Head of caudate nucleus (tissue), 42 donors: ENCODE measurements around the gene IL1F10.
"Not testable (repeated sequence)": the region's sequence is repeated elsewhere in the genome, so short reads cannot be mapped to it uniquely, and the experiment has no call there.

Experiments
- DNase-seq, 42 donors: peaks; one replicate each; pipeline versions ENCODE4 v3.0.0 to v3.0.0-alpha.2; 2020 to 2021; ENCODE audit warnings: mixed read lengths in 7 of 42
- intact Hi-C: fragments of 100-400 bp; cut with DNase I; formaldehyde crosslinking; loops from one replicate; pipeline ENCODE4 v1.15.0; 2022

Gene IL1F10

GRCh38 chr2:113076954-113077669, 9.3 kb downstream of the IL1F10 start:
- DNase-seq = no peak
- intact Hi-C loops = no loop called here

DNA sequence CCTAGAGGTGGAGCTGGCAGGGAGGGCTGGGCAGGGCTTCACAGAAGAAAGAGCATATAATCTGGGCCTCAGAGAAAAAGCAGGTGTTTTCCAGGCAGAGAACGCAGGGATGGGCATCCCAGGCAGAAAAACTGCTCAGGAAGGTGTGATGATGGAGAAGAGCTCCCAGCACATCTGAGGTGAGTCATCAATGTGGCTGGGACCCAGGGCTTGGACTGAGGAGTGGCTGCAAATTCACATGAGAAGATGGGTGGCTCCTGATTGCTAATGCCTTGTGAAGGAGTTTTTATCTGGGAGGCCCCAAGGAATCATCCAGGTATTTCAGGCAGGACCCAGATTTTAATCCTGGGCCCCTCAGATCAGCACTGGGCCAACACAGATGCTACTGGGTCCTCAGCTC, 10.2 kb downstream of the IL1F10 start:
- intact Hi-C loops = no loop called here
- no peak for DNase-seq

DNA sequence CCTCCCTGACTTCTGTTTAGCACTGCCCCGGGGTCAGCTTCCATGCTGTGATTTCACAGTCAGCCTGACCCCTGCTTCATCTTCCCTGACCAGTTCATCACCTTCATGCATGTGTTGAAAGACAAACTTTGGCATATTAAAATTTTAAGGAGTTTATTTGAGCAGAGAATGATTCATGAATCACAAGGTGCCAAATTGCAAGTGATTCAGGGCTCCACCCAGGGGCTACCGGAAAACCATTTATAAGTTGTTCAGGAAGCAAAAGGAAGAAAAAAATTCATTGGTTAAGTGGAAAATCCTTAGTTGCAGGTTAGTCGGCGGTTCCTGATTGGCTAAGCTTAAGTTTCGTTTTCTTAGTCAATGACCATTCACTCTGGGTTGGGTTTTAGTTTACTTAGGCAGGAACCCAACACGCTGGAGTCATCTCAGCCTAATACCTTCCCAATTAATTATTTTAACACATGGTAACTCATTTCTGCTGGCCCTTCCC, 10.6 kb downstream of the IL1F10 start:
- intact Hi-C loops = no loop called here
- no peak for DNase-seq

- intact Hi-C loops = no loop called here
- DNase-seq = no peak
Observed at GRCh38 chr2:113079131-113079530, 11.4 kb downstream of the IL1F10 start.

- intact Hi-C loops = no loop called here
- DNase-seq = peak in 34 of 42 donors; percentile 7 to 62 (median 26)
Observed at GRCh38 chr2:113080134-113080533, 12.4 kb downstream of the IL1F10 start.

GRCh38 chr2:113081488-113082210, 13.9 kb downstream of the IL1F10 start:
- DNase-seq = no peak
- intact Hi-C loops = no loop called here

GRCh38 chr2:113083296-113083695, 15.5 kb downstream of the IL1F10 start:
- no peak for DNase-seq
- intact Hi-C loops = no loop called here

DNA sequence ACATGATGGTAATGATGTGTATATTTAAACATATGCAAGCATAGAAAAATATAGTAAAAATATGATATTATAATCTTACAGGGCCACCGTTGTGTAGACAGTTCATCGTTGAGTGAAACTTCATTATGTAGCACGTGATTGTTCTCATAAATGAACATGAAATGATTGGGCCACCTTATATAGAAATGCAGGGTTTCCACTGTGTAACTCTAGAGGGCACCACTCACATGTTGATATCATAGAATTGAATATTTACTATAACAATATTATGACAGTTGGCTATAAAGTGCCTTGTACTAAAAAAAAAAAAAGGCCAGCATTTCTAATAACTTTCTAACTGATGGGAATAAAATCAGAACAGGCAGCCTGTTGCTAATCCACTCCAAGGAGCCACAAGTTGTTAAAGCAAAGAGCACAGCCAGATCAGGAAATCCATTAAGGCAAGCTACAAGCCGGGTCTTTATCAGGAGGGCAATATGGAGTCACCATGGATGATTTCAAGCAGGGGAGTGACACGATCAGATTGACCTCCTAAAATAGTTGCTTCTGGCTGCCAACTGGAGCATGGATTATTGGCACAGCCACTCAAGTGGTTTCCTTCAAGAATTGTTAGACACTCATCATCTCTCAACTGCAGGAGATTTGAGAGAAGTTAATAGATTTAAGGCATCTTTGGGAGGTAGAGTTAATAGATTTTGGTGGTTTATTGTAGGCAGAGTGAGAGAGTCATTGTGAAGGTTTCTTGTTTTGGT, 16.7 kb downstream of the IL1F10 start:
- intact Hi-C loops = no loop called here
- DNase-seq = no peak

- no peak for DNase-seq
- intact Hi-C loops = no loop called here
Observed at GRCh38 chr2:113085542-113085941, 17.8 kb downstream of the IL1F10 start.

DNA sequence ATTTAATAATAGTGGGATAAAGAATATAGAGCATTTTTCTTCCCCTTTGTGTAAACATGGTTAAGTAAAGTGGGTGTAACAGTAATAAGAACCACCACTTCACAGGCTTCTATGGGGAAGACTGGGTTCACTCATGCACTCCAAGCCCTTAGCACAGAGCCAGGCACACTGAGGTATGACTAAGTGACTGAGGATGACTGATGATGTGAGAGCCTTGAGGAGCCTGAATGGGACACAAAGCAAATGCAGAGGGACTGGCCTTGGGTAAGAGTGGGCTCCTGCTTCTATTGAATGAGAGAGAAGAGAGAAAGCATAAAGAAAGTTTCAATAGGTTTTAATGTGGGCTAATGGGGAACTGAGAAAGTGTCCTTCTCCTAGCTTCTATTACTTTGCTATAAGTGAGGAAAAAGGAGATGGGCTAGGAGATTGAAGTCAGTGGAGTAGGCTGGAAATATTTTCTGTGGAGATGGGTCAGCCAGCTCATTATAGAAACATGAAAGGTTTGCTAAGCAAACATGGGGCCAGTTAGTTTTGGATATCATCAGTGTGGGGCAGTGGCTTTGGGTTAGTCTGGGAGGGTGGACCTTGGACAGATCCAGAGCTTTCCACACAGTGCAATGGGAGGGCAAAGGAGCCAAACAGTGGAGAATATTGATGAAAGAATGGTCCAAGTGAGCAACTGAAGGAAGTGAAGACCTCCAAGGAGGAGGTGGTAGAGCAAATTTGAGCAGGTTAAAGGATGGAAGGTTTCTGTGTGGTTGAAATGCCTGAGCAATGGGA, 20.6 kb downstream of the IL1F10 start:
- no peak for DNase-seq
- intact Hi-C loops = no loop called here

- peak in 1 of 42 donors; percentile 3 for DNase-seq
- intact Hi-C loops = no loop called here
Observed at GRCh38 chr2:113089916-113090315, 22.1 kb downstream of the IL1F10 start.

- DNase-seq = no peak
- intact Hi-C loops = no loop called here
Observed at GRCh38 chr2:113091231-113091896, 23.6 kb downstream of the IL1F10 start.

GRCh38 chr2:113092864-113093612, 25.3 kb downstream of the IL1F10 start:
- intact Hi-C loops = no loop called here
- DNase-seq = no peak

DNA sequence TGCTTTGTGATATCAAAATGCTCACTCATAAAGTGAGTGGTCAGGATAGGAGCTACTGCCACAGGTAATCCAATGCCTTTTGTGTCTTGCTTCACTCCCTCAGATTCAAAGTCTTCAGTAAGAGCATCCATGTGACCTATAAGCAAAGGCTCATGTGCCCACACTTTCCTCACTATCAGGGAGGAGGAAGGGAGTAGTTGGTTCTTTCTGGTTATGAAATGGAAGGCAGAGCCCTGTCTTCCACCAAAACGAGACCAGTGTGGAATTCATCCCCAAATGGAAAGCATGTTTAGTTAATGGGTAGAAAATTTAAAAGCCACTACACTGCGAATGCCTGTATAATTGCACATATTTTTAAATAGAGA, 25.8 kb downstream of the IL1F10 start:
- no peak for DNase-seq

DNA sequence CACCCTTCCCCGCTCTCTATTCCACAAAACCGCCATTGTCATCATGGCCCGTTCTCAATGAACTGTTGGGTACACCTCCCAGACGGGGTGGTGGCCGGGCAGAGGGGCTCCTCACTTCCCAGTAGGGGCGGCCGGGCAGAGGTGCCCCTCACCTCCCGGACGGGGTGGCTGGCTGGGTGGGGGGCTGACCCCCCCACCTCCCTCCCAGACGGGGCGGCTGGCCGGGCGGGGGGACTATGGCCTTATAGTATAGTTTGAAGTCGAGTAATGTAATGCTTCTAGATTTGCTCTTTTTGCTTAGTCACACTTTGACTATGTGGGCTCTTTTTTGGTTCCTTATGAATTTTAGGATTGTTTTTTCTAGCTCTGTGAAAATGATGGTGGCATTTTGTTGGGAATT, 28.5 kb downstream of the IL1F10 start:
- intact Hi-C loops, DNase-seq: not testable (repeated sequence)

More for the DNA sequence above, 25.8 kb downstream of the IL1F10 start:
- intact Hi-C loops = no loop called here

DNA sequence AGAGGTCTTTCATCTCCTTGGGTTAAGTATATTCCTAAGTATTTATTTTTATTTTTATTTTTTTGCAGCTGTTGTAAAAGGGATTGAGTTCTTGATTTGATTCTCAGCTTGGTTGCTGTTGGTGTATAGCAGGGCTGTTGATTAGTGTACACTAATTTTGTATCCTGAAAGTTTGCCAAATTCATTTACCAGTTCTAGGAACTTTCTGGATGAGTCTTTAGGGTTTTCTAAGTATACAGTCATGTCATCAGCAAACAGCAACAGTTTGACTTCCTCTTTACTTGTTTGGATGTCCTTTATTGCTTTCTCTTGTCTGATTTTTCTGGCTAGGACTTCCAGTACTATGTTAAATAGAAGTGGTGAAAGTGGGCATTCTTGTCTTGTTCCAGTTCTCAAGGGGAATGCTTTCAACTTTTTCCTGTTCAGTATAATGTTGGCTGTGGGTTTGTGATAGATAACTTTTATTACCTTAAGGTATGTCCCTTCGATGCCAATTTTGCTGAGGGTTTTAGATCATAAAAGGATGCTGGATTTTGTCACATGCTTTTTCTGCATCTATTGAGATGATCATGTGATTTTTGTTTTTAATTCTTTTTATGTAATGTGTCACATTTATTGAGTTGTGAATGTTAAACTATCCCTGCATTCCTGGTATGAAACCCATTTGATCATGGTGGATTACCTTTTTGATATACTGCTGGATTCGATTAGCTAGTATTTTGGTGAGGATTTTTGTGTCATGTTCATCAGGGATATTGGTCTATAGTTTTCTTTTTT, 29.3 kb downstream of the IL1F10 start:
- DNase-seq, intact Hi-C loops: not testable (repeated sequence)

GRCh38 chr2:113098041-113098440, 30.3 kb downstream of the IL1F10 start:
- intact Hi-C loops = no loop called here
- no peak for DNase-seq
